Activated CD8-positive, alpha-beta T cell treated with anti-CD3 and anti-CD28 coated beads for 36 hours (primary cell): ENCODE measurements around the gene THBS1. TPM values are rescaled to one million over a fixed set of nuclear protein-coding genes. Genes with fewer than 3 reads are reported as not detected.

Source experiments
- ATAC-seq: fragments of 200-7000 bp; cut with Tn5 transposase; one replicate; pipeline ENCODE4 v1.10.0; 2021; ENCODE audit warnings: mild to moderate bottlenecking, moderate library complexity
- CTCF ChIA-PET: fragments of 350-600 bp; sonication (Branson Sonifier 250); formaldehyde crosslinking; loops from one replicate; lab custom pipeline; 2021; ENCODE audit warnings: antibody characterized with exemption; lab: Charles Lee
- POLR2A ChIA-PET: fragments of 350-600 bp; sonication (Branson Sonifier 250); formaldehyde crosslinking; loops from one replicate; lab custom pipeline; 2021; ENCODE audit warnings: antibody characterized with exemption; lab: Charles Lee
- DNase-seq: peaks from one replicate; pipeline ENCODE4 v3.0.0-alpha.2; 2020
- H3K27ac Mint-ChIP-seq: one replicate; pipeline ENCODE4 v1.8.0; 2021; ENCODE audit warnings: mild to moderate bottlenecking, mixed read lengths
- H3K27me3 Mint-ChIP-seq: one replicate; pipeline ENCODE4 v1.8.0; 2021; ENCODE audit warnings: mixed read lengths
- H3K36me3 Mint-ChIP-seq: one replicate; pipeline ENCODE4 v1.8.0; 2021; ENCODE audit warnings: low read depth, mixed read lengths
- H3K4me1 Mint-ChIP-seq: one replicate; pipeline ENCODE4 v1.8.0; 2021; ENCODE audit warnings: low read depth, mixed read lengths
- H3K4me3 Mint-ChIP-seq: one replicate; pipeline ENCODE4 v1.8.0; 2021; ENCODE audit warnings: mild to moderate bottlenecking, moderate library complexity, mixed read lengths
- H3K9me3 Mint-ChIP-seq: one replicate; pipeline ENCODE4 v1.8.0; 2021; ENCODE audit warnings: mixed read lengths
- CTCF ChIP-seq: fragments of 200-600 bp; IDR thresholded peaks from one replicate; pipeline ENCODE4 v1.8.0; 2022; ENCODE audit warnings: antibody characterized with exemption, mild to moderate bottlenecking
- intact Hi-C: fragments of 100-400 bp; cut with micrococcal nuclease; formaldehyde crosslinking; loops from one replicate; pipeline ENCODE4 v1.10.0; 2022
- total RNA-seq, 2 experiments: library from RNA; stranded (reverse); gene quantifications; one replicate each; pipeline ENCODE4 v1.2.3, GENCODE V29; 2021

Gene THBS1
- total RNA-seq, 2 experiments from 2014 or later = 0.54 to 1.1 TPM

GRCh38 chr15:39608185-39609139 is 27.6 kb downstream of the THBS1 start:
- intact Hi-C loops = no loop called here
- ChIA-PET CTCF (interaction anchor here (1.0 to 1.9 kb wide), 3 partner anchors 28 to 149 kb away, joined by 3 to 5 read pairs (median 5); partner anchors contain the start of gene THBS1), POLR2A (no interaction called here)
- Mint-ChIP-seq H3K4me1 (peaks cover 2% of the 10 kb centered on the region), H3K9me3 (peaks cover 15% of the 10 kb centered on the region), H3K27me3 (no peaks in the 10 kb centered on the region), H3K4me3 (no peak overlapping the region), H3K27ac (no peak overlapping the region), H3K36me3 (peaks cover 11% of the 10 kb centered on the region)
- ATAC-seq = no peak
- TF ChIP-seq CTCF = no peak
- no peak for DNase-seq

GRCh38 chr15:39609166-39609916 is 28.5 kb downstream of the THBS1 start:
- H3K4me1 Mint-ChIP-seq = peaks cover 2% of the 10 kb centered on the region
- CTCF ChIA-PET = interaction anchor here (0.7 to 1.9 kb wide), 5 partner anchors 16 to 148 kb away, joined by 3 to 5 read pairs (median 3); partner anchors contain the start of gene THBS1
- H3K27me3 Mint-ChIP-seq = no peaks in the 10 kb centered on the region
- ATAC-seq (no peak), DNase-seq (no peak)
- intact Hi-C loops = no loop called here
- H3K36me3 Mint-ChIP-seq = peaks cover 11% of the 10 kb centered on the region
- H3K27ac Mint-ChIP-seq = no peak overlapping the region
- POLR2A ChIA-PET = no interaction called here
- H3K4me3 Mint-ChIP-seq = no peak overlapping the region
- TF ChIP-seq CTCF = no peak
- peaks cover 19% of the 10 kb centered on the region for H3K9me3 Mint-ChIP-seq

GRCh38 chr15:39610665-39611064 is 29.8 kb downstream of the THBS1 start:
- no peak overlapping the region for H3K4me3 Mint-ChIP-seq
- peaks cover 22% of the 10 kb centered on the region for H3K9me3 Mint-ChIP-seq
- no peaks in the 10 kb centered on the region for H3K27me3 Mint-ChIP-seq
- ATAC-seq (no peak), DNase-seq (no peak)
- ChIA-PET POLR2A (interaction anchor here (0.9 kb wide), 1 partner anchor 28 kb away, joined by 3 read pairs; no protein-coding TSS in a partner anchor), CTCF (interaction anchor here (1.2 kb wide), 1 partner anchor 28 kb away, joined by 3 read pairs; no protein-coding TSS in a partner anchor)
- intact Hi-C loops = no loop called here
- peaks cover 11% of the 10 kb centered on the region for H3K36me3 Mint-ChIP-seq
- no peak overlapping the region for H3K27ac Mint-ChIP-seq
- H3K4me1 Mint-ChIP-seq = peaks cover 2% of the 10 kb centered on the region
- TF ChIP-seq CTCF = no peak

- H3K27me3 Mint-ChIP-seq = no peaks in the 10 kb centered on the region
- peaks cover 11% of the 10 kb centered on the region for H3K36me3 Mint-ChIP-seq
- no peak overlapping the region for H3K27ac Mint-ChIP-seq
- no peak for ATAC-seq
- peaks cover 2% of the 10 kb centered on the region for H3K4me1 Mint-ChIP-seq
- intact Hi-C loops = no loop called here
- peaks cover 22% of the 10 kb centered on the region for H3K9me3 Mint-ChIP-seq
- no peak for TF ChIP-seq CTCF
- H3K4me3 Mint-ChIP-seq = no peak overlapping the region
- no peak for DNase-seq
- POLR2A ChIA-PET = interaction anchor here (0.7 kb wide), 1 partner anchor 24 kb away, joined by 4 read pairs; no protein-coding TSS in a partner anchor
- CTCF ChIA-PET = no interaction called here
These were observed 32.4 kb downstream of the THBS1 start for GRCh38 chr15:39613271-39613670.
